IMR-90 (cell line): ENCODE measurements around the gene BCS1L. TPM values are rescaled to one million over a fixed set of nuclear protein-coding genes. Genes with fewer than 3 reads are reported as not detected.

Experiments used
- ATAC-seq: fragments of 200-7000 bp; cut with Tn5 transposase; 2 replicates; pipeline ENCODE4 v1.9.1; 2020; ENCODE audit warnings: low read depth, mild to moderate bottlenecking, moderate library complexity
- BruUV-seq: library from RNA; stranded (reverse); fragments of 400-500 nt; replicated peaks from 2 replicates; lab custom pipeline; 2021; lab: Mats Ljungman, UMichigan
- CTCF ChIA-PET: fragments of 300-600 bp; formaldehyde crosslinking; extraction: SDS; loops from one replicate; lab custom pipeline; 2021; ENCODE audit warnings: antibody characterized with exemption; lab: Yijun Ruan, JAX
- POLR2A ChIA-PET: fragments of 300-600 bp; sonication (Branson Sonifier 250); formaldehyde crosslinking; loops from one replicate; lab custom pipeline; 2022; ENCODE audit warnings: antibody characterized with exemption; ENCODE audit not compliant: unreplicated experiment; lab: Charles Lee
- DNase-seq: peaks from one replicate; pipeline ENCODE4 v3.0.0; 2013
- H2AFZ ChIP-seq: replicated peaks from 2 replicates; pipeline ENCODE3; 2013; ENCODE audit warnings: low read length, mild to moderate bottlenecking; ENCODE audit not compliant: poor library complexity
- H2AK5ac ChIP-seq: 2 replicates; pipeline ENCODE4 v1.6.1; 2013; ENCODE audit warnings: low read depth, low read length, inconsistent platforms
- H2AK9ac ChIP-seq: replicated peaks from 2 replicates; pipeline ENCODE3; 2013; ENCODE audit warnings: mild to moderate bottlenecking, low read depth, low read length, moderate library complexity; ENCODE audit not compliant: poor library complexity
- H2BK120ac ChIP-seq: 2 replicates; pipeline ENCODE4 v1.6.1; 2013; ENCODE audit warnings: low read depth, low read length, inconsistent platforms
- H2BK15ac ChIP-seq: 3 replicates; pipeline ENCODE4 v1.6.1; 2013; ENCODE audit warnings: low read depth, low read length, inconsistent platforms
- H2BK20ac ChIP-seq: 2 replicates; pipeline ENCODE4 v1.6.1; 2013; ENCODE audit warnings: low read depth, mild to moderate bottlenecking, inconsistent platforms, low read length, moderate library complexity
- H2BK5ac ChIP-seq: 2 replicates; pipeline ENCODE4 v1.6.1; 2013; ENCODE audit warnings: mild to moderate bottlenecking, low read depth, low read length, inconsistent platforms; ENCODE audit not compliant: poor library complexity, severe bottlenecking
- H3K14ac ChIP-seq: replicated peaks from 2 replicates; pipeline ENCODE4 v1.6.1; 2013; ENCODE audit warnings: low read depth, low read length, inconsistent platforms
- H3K18ac ChIP-seq: 2 replicates; pipeline ENCODE4 v1.6.1; 2013; ENCODE audit warnings: low read depth, low read length, control low read depth
- H3K23ac ChIP-seq: 2 replicates; pipeline ENCODE4 v1.6.1; 2013; ENCODE audit warnings: low read depth, low read length, inconsistent platforms
- H3K27ac ChIP-seq: 2 replicates; pipeline ENCODE4 v1.5.1; 2013; ENCODE audit warnings: mild to moderate bottlenecking, control low read depth, low read length; ENCODE audit not compliant: insufficient read depth
- H3K27me3 ChIP-seq: 2 replicates; pipeline ENCODE4 v1.6.1; 2013; ENCODE audit warnings: low read length; ENCODE audit not compliant: control insufficient read depth, insufficient read depth
- H3K36me3 ChIP-seq: 2 replicates; pipeline ENCODE4 v1.6.1; 2013; ENCODE audit warnings: low read length, mixed read lengths; ENCODE audit not compliant: control insufficient read depth, insufficient read depth
- H3K4ac ChIP-seq: 2 replicates; pipeline ENCODE4 v1.6.1; 2013; ENCODE audit warnings: low read depth, low read length, inconsistent platforms
- H3K4me1 ChIP-seq: 2 replicates; pipeline ENCODE4 v1.6.1; 2013; ENCODE audit warnings: low read length, mixed read lengths; ENCODE audit not compliant: control insufficient read depth, insufficient read depth
- H3K4me2 ChIP-seq: 2 replicates; pipeline ENCODE4 v1.6.1; 2013; ENCODE audit warnings: low read depth, mild to moderate bottlenecking, control low read depth, low read length, moderate library complexity
- H3K4me3 ChIP-seq: 2 replicates; pipeline ENCODE4 v1.5.1; 2013; ENCODE audit warnings: low read depth, mild to moderate bottlenecking, control low read depth, low read length, moderate library complexity; ENCODE audit not compliant: insufficient read depth
- H3K56ac ChIP-seq: 2 replicates; pipeline ENCODE4 v1.6.1; 2013; ENCODE audit warnings: low read length, inconsistent platforms; ENCODE audit not compliant: insufficient read depth; ENCODE audit errors: extremely low read depth
- H3K79me1 ChIP-seq, 2 experiments: 2 replicates each; pipeline ENCODE4 v1.6.1; 2013; ENCODE audit warnings: low read length in 2 of 2, inconsistent platforms in 1 of 2, low read depth in 1 of 2
- H3K9ac ChIP-seq: 2 replicates; pipeline ENCODE4 v1.6.1; 2013; ENCODE audit warnings: low read depth, low read length, control low read depth
- H3K9me1 ChIP-seq: 2 replicates; pipeline ENCODE4 v1.6.1; 2013; ENCODE audit warnings: low read length, inconsistent platforms; ENCODE audit not compliant: insufficient read depth
- H3K9me3 ChIP-seq: 2 replicates; pipeline ENCODE4 v1.6.1; 2013; ENCODE audit warnings: low read length; ENCODE audit not compliant: control insufficient read depth, insufficient read depth
- H4K20me1 ChIP-seq: 2 replicates; pipeline ENCODE4 v1.6.1; 2013; ENCODE audit warnings: low read length, inconsistent platforms; ENCODE audit not compliant: insufficient read depth
- H4K5ac ChIP-seq: 2 replicates; pipeline ENCODE4 v1.6.1; 2013; ENCODE audit warnings: mild to moderate bottlenecking, low read depth, low read length, control low read depth
- H4K8ac ChIP-seq, 2 experiments: 2 replicates each; pipeline ENCODE4 v1.6.1; 2013; ENCODE audit warnings: low read depth in 2 of 2, low read length in 2 of 2, control low read depth in 1 of 2, inconsistent platforms in 1 of 2
- H4K91ac ChIP-seq: 2 replicates; pipeline ENCODE4 v1.6.1; 2013; ENCODE audit warnings: low read depth, low read length, inconsistent platforms; ENCODE audit not compliant: insufficient read depth
- BHLHE40 ChIP-seq: fragments of 150-350 bp; IDR thresholded peaks from 2 replicates; pipeline ENCODE4 v1.6.1; 2016; ENCODE audit warnings: mild to moderate bottlenecking, low read depth, low read length
- CEBPB ChIP-seq: IDR thresholded peaks from 2 replicates; pipeline ENCODE4 v1.6.1; 2012; ENCODE audit warnings: low read depth, low read length, improper control_type of control experiment
- CHD1 ChIP-seq: IDR thresholded peaks from 2 replicates; pipeline ENCODE4 v1.6.1; 2012; ENCODE audit warnings: low read depth, low read length, improper control_type of control experiment
- CTCF ChIP-seq: conservative IDR thresholded peaks from 2 replicates; pipeline ENCODE4 v1.5.1; 2012; ENCODE audit warnings: mild to moderate bottlenecking, low read depth, low read length, improper control_type of control experiment
- FOS ChIP-seq: fragments of 150-350 bp; IDR thresholded peaks from 2 replicates; pipeline ENCODE4 v1.6.1; 2016; ENCODE audit warnings: low read depth, low read length
- MAZ ChIP-seq: IDR thresholded peaks from 2 replicates; pipeline ENCODE4 v1.6.1; 2012; ENCODE audit warnings: low read depth, mild to moderate bottlenecking, low read length, improper control_type of control experiment, moderate library complexity, borderline replicate concordance
- NFE2L2 ChIP-seq: fragments of 150-350 bp; IDR thresholded peaks from 2 replicates; pipeline ENCODE4 v1.6.1; 2016; ENCODE audit warnings: low read depth, mild to moderate bottlenecking, low read length
- POLR2A ChIP-seq: IDR thresholded peaks from 2 replicates; pipeline ENCODE4 v1.6.1; 2012; ENCODE audit warnings: mild to moderate bottlenecking, low read depth, low read length
- RAD21 ChIP-seq: IDR thresholded peaks from 2 replicates; pipeline ENCODE4 v1.6.1; 2012; ENCODE audit warnings: low read length, improper control_type of control experiment
- RCOR1 ChIP-seq: IDR thresholded peaks from 2 replicates; pipeline ENCODE4 v1.6.1; 2012; ENCODE audit warnings: mild to moderate bottlenecking, low read length, improper control_type of control experiment; ENCODE audit not compliant: insufficient replicate concordance
- RFX5 ChIP-seq: IDR thresholded peaks from 2 replicates; pipeline ENCODE4 v1.8.0; 2012; ENCODE audit warnings: low read depth, mild to moderate bottlenecking, low read length, moderate library complexity
- SMC3 ChIP-seq: fragments of 150-350 bp; IDR thresholded peaks from 2 replicates; pipeline ENCODE4 v1.6.1; 2016; ENCODE audit warnings: low read depth, mild to moderate bottlenecking, antibody characterized with exemption, low read length, moderate library complexity
- WGBS, 2 experiments: methylation state at CpG; one replicate each; pipeline versions ENCODE4 v1.1.5 to v1.1.7; 2013; ENCODE audit warnings: missing lambda C conversion rate in 2 of 2; ENCODE audit not compliant: insufficient read length in 1 of 2; ENCODE audit errors: extremely low coverage in 2 of 2; 5-methylcytosine and 5-hydroxymethylcytosine counted together
- dilution Hi-C: fragments of 300-500 bp; cut with HindIII; formaldehyde crosslinking; loops from one replicate; pipeline ENCODE4 v1.14.3; 2018; ENCODE audit warnings: low sequenced_read_pairs; ENCODE audit not compliant: unreplicated experiment
- in situ Hi-C: fragments of 300-500 bp; cut with MboI; formaldehyde crosslinking; loops from 3 replicates; pipeline ENCODE4 v1.14.3; 2019; ENCODE audit warnings: low sequenced_read_pairs, inconsistent platforms, mixed read lengths
- intact Hi-C: fragments of 100-400 bp; cut with micrococcal nuclease; formaldehyde crosslinking; loops from 2 replicates; pipeline ENCODE4 v1.10.0; 2022
- polyA plus RNA-seq, 3 experiments: library from polyadenylated mRNA; depleted of rRNA; stranded (reverse); fragments of >200 nt; gene quantifications; 2 replicates each; pipeline ENCODE4 v1.2.3, GENCODE V29; 2012; ENCODE audit warnings: low replicate concordance in 1 of 3
- total RNA-seq: library from RNA; depleted of rRNA; stranded (reverse); fragments of >200 nt; gene quantifications from 2 replicates; pipeline ENCODE4 v1.2.3, GENCODE V29; 2012
- TF ChIP-seq, protein P1 (sequence below): fragments of 150-350 bp; IDR thresholded peaks from 2 replicates; pipeline ENCODE4 v1.6.1; 2016; ENCODE audit warnings: low read depth, mild to moderate bottlenecking, low read length, moderate library complexity, borderline replicate concordance

Gene BCS1L
- total and polyA plus RNA-seq, 2 of the 4 experiments (the other 2 are of a cell fraction): 39.1 to 56.7 TPM

- Histone ChIP-seq H3K27ac (no peak overlapping the region), H2BK15ac (no peak overlapping the region), H3K4me2 (no peak overlapping the region), H3K18ac (no peak overlapping the region), H3K9me1 (peaks cover 8% of the 10 kb centered on the region; the same call in 1 of the 2 replicates), H3K27me3 (no peaks in the 10 kb centered on the region), H4K91ac (no peak overlapping the region), H2BK5ac (no peak overlapping the region), H4K8ac (no peak overlapping the region), H4K5ac (no peak overlapping the region), H3K4ac (no peak overlapping the region), H2AK9ac (no peak overlapping the region), H3K36me3 (peaks cover 57% of the 10 kb centered on the region), H2AK5ac (no peak overlapping the region), H3K4me1 (peaks cover 3% of the 10 kb centered on the region; the same call in 1 of the 2 replicates), H3K9me3 (no peaks in the 10 kb centered on the region), H3K14ac (no peak overlapping the region), H4K20me1 (peaks cover 2% of the 10 kb centered on the region; the same call in 1 of the 2 replicates), H2BK20ac (no peak overlapping the region), H3K23ac (no peak overlapping the region), H2BK120ac (no peak overlapping the region), H3K79me1 (peaks cover 33 to 34% of the 10 kb centered on the region in 2 experiments), H3K9ac (no peak overlapping the region), H3K56ac (no peak overlapping the region), H3K4me3 (no peak overlapping the region), H2AFZ (no peak overlapping the region)
- intact Hi-C loops: no loop called here
- in situ Hi-C loops: no loop called here
- ChIA-PET CTCF (no interaction called here), POLR2A (no interaction called here)
- ATAC-seq (no peak), DNase-seq (no peak)
- dilution Hi-C loops: no loop called here
- 97% methylated on average over 5 of the region's 15 CpGs; no CpG with 5 or more reads in 1 of the 2 experiments for WGBS, 2 experiments
- no TSS peak for BruUV-seq
- TF ChIP-seq MAZ (no peak), FOS (no peak), POLR2A (no peak), RAD21 (no peak), SMC3 (no peak), RFX5 (no peak), BHLHE40 (no peak), CHD1 (no peak), CTCF (no peak), CEBPB (no peak), NFE2L2 (no peak), RCOR1 (no peak)
- TF ChIP-seq, protein P1, sequence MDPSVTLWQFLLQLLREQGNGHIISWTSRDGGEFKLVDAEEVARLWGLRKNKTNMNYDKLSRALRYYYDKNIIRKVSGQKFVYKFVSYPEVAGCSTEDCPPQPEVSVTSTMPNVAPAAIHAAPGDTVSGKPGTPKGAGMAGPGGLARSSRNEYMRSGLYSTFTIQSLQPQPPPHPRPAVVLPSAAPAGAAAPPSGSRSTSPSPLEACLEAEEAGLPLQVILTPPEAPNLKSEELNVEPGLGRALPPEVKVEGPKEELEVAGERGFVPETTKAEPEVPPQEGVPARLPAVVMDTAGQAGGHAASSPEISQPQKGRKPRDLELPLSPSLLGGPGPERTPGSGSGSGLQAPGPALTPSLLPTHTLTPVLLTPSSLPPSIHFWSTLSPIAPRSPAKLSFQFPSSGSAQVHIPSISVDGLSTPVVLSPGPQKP: no peak
Measured at GRCh38 chr2:218663901-218664300, 4.4 kb downstream of the BCS1L start.
